HL-60/S4 treated with phorbol 12-myristate 13-acetate at 8.2 ng/mL for 4 days and 3 days (cell line): ENCODE measurements around the gene BTG4.

Experiments
- in situ Hi-C: fragments of 300-500 bp; cut with MboI; formaldehyde crosslinking; loops from 2 replicates; pipeline ENCODE4 v1.15.0; 2022; ENCODE audit warnings: low sequenced_read_pairs

BTG4 gene

GRCh38 chr11:111538407-111539114, 26.4 kb upstream of the BTG4 start:
- in situ Hi-C loops = no loop called here

DNA sequence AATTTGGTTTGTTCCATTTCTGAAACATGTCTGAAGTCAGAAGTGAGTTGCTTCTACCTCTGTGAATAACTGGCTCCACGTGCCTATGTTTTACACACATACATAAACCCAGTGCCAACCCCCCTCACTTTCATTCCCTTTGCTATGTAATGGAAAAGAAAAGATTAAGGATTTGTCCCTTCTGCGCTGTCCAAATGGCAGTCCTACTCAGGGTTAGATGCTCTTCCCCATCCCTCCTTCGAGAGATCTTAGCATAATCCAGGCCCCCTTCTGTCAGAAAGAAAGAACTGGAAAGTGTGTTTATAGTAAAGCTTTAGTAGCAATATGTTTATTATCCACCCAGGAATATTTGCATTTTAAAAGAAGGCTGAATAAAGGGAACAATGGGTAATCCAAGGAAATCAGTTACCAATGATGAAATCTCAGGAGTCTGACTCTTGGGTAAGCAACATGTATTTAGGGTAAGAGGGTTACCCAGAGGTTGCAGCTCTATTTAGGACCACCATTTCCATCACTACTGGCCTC, 25.2 kb upstream of the BTG4 start:
- in situ Hi-C loops = no loop called here

DNA sequence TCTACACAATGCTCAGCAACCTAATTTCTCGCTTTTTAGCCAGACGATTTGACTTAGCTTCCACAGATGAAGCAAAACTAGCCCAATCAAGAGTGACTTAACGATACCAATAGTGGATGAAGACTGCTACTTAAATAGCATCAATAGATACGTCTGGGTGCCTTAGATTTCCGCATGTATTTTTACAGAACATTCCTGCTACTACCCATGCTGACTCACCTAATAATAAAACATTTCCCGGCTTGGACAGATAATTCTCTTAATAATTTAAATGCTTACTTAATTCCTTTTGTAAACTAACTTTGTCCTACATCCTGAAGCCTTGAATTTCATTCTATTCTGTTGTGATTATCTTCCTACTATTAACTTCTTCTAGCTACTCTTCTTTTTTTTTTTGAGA, 23.1 kb upstream of the BTG4 start:
- in situ Hi-C loops = no loop called here

DNA sequence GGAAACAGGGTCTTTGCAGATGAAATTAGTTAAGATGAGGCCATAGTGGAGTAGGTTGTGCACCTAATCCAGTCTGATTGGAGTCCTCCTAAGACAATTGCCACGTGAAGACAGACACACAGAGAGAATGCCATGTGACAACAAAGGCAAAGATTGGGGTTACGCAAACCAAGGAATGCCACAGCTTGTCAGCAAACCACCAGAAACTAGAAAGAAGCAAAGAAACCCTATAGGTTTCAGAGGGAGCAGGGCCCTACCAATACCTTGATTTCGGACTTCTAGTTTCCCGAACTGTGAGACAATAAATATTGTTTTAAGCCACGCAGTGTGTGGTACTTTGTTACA, 20.2 kb upstream of the BTG4 start:
- in situ Hi-C loops = no loop called here

DNA sequence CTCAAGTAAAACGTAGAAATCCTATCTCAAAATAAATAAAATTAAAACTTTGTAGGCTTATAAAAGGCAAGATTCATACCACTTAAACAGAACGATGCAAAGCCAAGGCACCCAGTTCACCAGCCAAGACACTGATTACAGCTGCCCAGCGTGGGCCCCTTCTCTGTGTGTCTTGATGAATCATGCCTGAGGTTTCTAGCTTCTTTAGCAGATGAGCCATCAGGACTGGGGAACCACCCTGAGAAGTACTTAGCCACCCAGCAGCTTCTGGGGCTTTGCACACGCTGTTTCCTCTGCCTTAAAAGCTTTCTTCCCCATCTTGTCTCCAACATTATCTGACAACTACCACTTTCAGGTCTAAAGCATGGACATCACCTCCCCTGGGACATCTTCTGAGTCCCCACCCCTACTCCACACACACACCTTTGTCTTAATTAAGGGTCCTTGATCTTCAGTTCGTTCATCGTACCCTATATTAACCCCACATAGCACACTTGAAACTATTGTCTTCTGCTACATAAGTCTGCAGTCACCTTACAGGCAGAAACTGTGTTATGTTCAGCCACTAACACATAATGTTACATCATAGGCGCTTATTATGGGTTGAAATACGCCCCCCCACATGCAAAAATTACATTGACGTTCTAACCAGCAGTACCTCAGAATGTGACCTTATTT, 19.6 kb upstream of the BTG4 start:
- in situ Hi-C loops = no loop called here

GRCh38 chr11:111531136-111531535, 18.9 kb upstream of the BTG4 start:
- in situ Hi-C loops = no loop called here

GRCh38 chr11:111530091-111530490, 17.9 kb upstream of the BTG4 start:
- in situ Hi-C loops = no loop called here

GRCh38 chr11:111528557-111528956, 16.4 kb upstream of the BTG4 start:
- in situ Hi-C loops = no loop called here

DNA sequence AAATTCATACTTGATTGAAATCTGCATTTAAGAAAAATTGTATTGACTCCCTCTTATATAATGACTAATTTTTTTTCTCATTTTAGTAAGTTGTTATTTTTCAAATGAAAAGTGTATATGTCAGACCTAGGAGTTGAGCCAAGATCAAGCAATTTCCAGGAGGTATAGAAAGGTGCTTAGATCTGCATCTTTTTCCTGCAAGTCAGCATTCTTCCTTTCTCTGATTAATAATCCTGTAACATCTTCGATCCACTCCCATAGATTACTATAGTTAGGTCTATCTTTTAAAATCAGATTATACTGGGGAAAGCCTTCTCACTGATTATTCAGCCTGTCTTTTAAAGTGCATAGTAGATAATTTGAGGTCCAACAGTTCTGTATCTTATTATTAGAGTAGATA, 15.1 kb upstream of the BTG4 start:
- in situ Hi-C loops = no loop called here

GRCh38 chr11:111526501-111526900, 14.3 kb upstream of the BTG4 start:
- in situ Hi-C loops = no loop called here

DNA sequence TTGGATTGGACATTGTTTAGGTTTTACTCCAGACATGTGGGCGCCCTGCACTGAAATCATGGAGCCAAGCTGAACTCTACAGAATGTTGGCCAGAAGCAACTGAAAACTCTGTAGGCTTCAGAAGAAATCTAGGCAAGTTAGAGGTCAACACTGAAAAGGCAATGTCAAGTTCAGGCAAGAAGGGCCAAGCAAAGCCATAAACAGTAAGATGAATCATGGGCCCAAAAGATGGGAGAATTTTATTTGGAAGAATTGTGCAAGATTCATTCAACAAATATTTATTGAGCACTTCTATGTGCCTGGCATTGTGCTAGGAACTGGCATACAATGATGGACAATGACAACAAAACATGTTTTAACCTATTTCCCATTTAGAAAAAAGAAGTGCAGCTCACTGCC, 13.3 kb upstream of the BTG4 start:
- in situ Hi-C loops = no loop called here

GRCh38 chr11:111524056-111524455, 11.9 kb upstream of the BTG4 start:
- in situ Hi-C loops = no loop called here

DNA sequence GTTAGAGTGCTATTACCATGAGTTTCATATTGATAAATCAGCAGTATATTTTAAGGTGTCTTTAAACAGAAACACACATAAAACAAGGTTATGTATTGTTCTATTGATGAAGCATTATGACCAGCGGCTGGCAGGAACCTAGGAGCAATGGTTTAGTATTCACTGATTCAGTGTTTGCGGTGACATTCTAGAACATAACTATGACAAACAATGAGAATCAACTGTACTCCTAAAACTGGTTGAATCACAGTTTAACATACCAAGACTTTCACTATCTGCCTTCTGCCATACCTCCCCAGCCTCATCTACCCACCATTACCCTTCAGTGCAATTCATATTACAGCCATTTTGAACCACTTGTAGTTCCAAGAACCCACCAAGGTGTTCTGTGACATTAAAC, 11.2 kb upstream of the BTG4 start:
- in situ Hi-C loops = no loop called here

GRCh38 chr11:111522426-111522825, 10.2 kb upstream of the BTG4 start:
- in situ Hi-C loops = no loop called here

- in situ Hi-C loops = no loop called here
These were observed 8.9 kb upstream of the BTG4 start for GRCh38 chr11:111521135-111521534.

DNA sequence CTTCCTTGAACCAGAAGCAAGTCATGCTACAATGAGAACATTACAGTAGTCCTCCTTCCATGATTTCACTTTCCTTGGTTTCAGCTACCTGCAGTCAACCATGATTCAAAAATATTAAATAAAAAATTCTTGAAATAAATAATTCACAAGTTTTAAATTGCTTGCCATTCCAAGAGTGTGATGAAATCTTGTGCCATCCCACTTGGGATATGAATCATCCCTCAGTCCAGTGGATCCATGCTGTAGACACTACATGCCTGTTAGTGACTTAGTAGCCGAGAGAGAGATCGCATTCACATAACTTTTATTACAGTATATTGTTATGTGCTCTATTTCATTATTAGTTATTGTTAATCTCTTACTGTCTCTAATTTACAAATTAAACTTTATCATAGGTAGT, 8.4 kb upstream of the BTG4 start:
- in situ Hi-C loops = no loop called here

DNA sequence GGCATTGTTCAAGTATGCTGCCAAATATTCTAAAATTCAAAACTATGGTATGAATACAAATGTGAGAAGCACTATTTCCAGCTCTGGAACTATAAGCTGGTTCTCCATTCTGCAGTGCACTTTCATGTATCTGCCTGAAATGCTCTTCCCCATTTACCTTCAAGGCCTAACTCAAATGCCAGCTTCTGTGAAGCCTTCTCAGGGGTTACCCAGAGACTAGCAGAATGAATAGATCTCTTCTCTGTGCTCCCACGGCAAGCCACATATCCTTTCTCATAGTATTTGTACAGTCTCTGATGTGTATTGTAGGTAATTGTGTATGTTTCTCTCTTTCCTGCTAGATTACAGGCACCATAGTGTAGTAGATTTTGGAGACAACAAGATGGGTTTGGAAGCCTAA, 6.5 kb upstream of the BTG4 start:
- in situ Hi-C loops = no loop called here

GRCh38 chr11:111515591-111515990, 3.4 kb upstream of the BTG4 start:
- in situ Hi-C loops = no loop called here

GRCh38 chr11:111514216-111515031, 2.2 kb upstream of the BTG4 start, which contains the start of gene HOATZ:
TSS of gene HOATZ (plus strand) at chr11:111514778. CDS start at chr11:111514785, 7 bp downstream.
- in situ Hi-C loops = no loop called here

DNA sequence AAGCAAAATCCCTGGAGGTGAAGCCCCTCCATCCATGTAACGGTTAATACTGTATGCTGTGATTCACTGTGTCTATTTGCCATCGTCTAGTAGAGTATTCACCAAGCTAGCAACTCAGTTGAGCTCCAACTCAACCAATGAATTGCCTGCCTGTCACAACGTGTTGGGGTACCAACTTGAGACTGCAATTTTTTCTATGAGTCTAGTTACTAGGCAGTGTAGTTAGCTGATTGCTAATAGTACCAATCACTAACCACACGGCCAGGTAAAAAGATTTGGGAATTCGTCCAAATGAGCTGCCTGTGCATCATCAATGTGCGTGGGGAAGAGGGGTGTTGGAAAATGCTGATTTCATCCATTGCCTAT, 1.0 kb upstream of the BTG4 start:
- in situ Hi-C loops = no loop called here

DNA sequence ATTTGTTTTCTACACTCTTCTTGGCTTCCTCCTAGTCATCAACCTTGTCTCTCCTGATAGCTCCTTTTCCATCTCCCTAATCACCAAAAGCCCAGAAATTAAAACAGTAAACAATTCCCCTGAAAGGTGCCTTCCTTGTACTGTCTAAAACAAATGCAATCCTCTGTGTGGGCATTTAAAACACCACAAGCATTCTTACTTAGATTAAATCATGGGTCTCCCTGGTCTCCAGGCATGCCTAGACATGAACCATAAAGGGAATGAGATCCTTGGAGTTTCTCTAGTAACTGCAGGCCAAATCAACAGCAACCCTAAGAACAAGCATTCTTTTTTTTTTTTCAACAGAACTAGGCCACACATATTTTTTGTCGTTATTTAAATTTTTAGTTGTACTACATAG, 1.9 kb downstream of the BTG4 start:
- in situ Hi-C loops = no loop called here

DNA sequence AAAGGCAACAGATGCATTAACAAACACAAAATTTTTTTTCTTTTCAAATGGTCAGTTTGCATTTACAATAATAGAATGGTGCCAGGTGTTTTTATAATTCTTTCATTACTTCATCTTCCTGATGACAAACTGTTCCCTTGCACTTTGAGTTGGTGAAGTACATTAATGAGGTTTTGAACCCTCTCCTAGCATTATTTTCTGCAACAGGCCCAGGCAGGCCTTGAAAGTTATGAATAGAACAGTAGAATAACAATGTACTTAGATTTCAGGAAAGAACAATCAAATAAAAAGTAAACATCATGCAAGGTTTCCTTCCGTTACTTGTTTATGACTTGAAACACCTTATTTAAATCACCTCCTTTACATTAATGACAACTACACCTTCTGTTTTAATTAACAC, 9.6 kb downstream of the BTG4 start:
- in situ Hi-C loops = no loop called here
